ENCODE data around the gene KATNB1.
A peak's percentile ranks its signal among the peaks of the same experiment; 100 is the strongest.
"Not testable (repeated sequence)": the region's sequence is repeated elsewhere in the genome, so short reads cannot be mapped to it uniquely, and the experiment has no call there.

The KATNB1 gene

GRCh38 chr16:57794849-57795430, 59.4 kb downstream of the KATNB1 start:
- no peak for DNase-seq (ENCODE audit: low spot score)

GRCh38 chr16:57795431-57795878, 59.9 kb downstream of the KATNB1 start:
- peak; percentile 63 for DNase-seq (ENCODE audit: low spot score)

- DNase-seq (ENCODE audit: low spot score), result not testable (repeated sequence)
Observed at GRCh38 chr16:57796014-57796413, 60.4 kb downstream of the KATNB1 start.

- no peak for DNase-seq (ENCODE audit: low spot score)
Observed at GRCh38 chr16:57797216-57797525, 61.6 kb downstream of the KATNB1 start.

GRCh38 chr16:57797526-57798266, 62.1 kb downstream of the KATNB1 start:
- DNase-seq (ENCODE audit: low spot score), result no peak

- DNase-seq (ENCODE audit: low spot score), result no peak
Observed at GRCh38 chr16:57798267-57798810, 62.8 kb downstream of the KATNB1 start.

- DNase-seq (ENCODE audit: low spot score), result no peak
Observed at GRCh38 chr16:57798953-57799599, 63.5 kb downstream of the KATNB1 start.

- DNase-seq (ENCODE audit: low spot score), result no peak
Observed at GRCh38 chr16:57799600-57800199, 64.1 kb downstream of the KATNB1 start.

GRCh38 chr16:57800200-57801097, 64.9 kb downstream of the KATNB1 start:
- no peak for DNase-seq (ENCODE audit: low spot score)

GRCh38 chr16:57801098-57801808, 65.7 kb downstream of the KATNB1 start:
- peak; percentile 83 for DNase-seq (ENCODE audit: low spot score)

GRCh38 chr16:57801809-57802340, 66.3 kb downstream of the KATNB1 start:
- peak; percentile 44 for DNase-seq (ENCODE audit: low spot score)

- DNase-seq (ENCODE audit: low spot score), result peak; percentile 82
Observed at GRCh38 chr16:57802341-57803133, 67.0 kb downstream of the KATNB1 start, which contains the start of gene KIFC3. TSS of gene KIFC3 (minus strand) at chr16:57802491. CDS start at chr16:57798243, 4,248 bp downstream.

- DNase-seq (ENCODE audit: low spot score), result no peak
Observed at GRCh38 chr16:57803134-57803990, 67.8 kb downstream of the KATNB1 start.

GRCh38 chr16:57804111-57804837, 68.7 kb downstream of the KATNB1 start:
- no peak for DNase-seq (ENCODE audit: low spot score)

GRCh38 chr16:57805176-57805575, 69.6 kb downstream of the KATNB1 start:
- no peak for DNase-seq (ENCODE audit: low spot score)
